ENCODE results near the gene JOSD1.
A peak's percentile ranks its signal among the peaks of the same experiment; 100 is the strongest.

The JOSD1 gene

GRCh38 chr22:38710866-38711265 lies 10.1 kb upstream of the JOSD1 start:
- no peak for DNase-seq

DNA sequence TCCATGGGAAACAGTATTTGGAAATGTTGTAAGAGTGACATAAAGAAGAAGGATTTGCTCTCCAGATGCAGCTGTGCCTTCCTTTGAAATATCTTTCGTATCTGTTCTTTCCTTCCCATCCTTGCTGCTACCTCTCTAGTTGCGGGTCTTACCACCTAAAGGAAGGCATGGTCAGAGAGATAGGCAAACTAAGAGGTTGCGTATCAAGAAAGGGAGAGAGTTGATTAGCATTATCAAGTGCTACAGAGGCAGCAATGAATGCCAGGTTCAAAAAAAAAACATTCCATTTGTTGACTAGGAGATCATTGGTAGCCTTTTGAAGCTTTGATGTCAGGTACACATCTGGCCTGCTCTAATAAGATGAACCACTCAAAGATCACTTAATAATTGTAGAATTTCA lies 9.6 kb upstream of the JOSD1 start:
- no peak for DNase-seq

DNA sequence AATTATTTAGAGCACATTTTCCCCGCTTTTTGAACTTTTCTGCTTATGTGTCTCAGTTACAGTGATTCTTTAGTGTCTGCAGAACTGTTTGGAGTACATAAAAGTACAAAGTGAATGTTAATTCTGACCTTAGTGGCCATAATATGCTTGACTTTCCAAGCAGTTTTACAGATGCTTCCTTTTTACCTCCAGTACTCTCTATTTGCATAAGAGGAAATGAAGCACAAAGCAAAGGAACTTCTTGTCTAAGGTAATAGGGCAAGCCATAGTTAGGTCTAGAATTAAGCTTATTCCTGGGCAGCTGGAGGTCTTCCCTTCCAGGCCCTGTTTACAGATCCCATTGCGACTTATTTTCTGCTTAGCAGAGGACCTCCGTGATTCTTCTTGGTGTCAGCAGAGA lies 8.6 kb upstream of the JOSD1 start:
- DNase-seq = no peak

- no peak for DNase-seq
Measured at GRCh38 chr22:38707984-38708383, 7.2 kb upstream of the JOSD1 start.

DNA sequence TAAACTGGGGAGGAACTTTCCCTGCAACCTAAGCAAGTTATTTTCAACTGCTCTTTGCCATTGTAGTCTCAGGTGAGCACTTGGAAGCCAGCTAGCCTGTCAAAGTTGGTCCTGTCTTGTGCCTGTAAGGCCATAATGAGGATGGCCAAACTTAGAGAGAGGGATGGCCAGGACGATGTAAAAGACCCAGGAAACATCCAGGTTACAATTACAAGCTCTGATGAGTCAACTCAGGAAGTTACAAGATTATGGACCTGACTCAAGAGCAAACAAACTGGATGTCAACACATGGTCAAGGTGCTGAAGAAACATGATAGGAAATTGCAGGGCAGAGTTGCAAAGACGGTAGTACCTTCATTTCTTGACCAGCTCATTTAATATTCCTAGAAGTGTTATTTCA lies 6.6 kb upstream of the JOSD1 start:
- DNase-seq = no peak

GRCh38 chr22:38706901-38707195 lies 6.1 kb upstream of the JOSD1 start:
- no peak for DNase-seq

DNA sequence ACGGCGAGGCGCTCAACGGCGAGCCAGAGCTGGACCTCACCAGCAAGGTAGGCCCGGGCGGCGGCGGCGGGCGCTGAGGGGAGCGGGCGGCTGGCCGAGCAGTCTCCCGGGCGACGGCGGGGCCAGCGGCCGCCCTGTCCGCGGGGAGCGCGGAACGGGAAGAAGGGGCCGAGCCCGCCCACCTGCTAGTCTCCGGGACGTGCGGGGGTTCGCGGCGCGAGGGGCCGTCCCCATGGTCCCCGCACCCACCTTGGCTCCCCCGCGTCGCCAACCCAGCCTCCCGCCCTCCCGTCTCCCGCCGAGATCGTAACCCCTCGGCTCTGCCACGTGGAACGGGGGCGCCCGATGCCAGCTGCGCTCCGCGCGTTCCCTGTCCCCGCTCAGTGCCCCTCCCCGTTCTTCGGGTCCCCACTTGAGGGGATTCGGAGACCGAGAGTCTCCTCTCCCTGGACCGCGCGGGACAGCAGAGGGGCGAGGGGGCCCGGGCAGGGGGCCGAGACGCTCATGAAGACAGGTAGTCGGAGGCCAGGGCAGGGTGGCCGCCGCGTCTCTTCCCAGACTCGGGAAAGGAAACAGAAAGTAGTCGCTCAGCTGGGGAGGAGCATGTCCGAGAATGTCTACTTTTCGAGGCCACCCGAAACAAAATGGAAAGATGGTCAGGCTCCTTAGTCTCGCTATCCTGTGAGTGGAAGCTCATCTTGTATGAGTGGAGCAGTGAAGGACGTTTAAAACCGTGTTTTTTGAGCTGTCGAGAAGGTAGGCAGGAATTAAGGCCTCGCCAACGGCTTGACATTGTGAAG lies 5.6 kb upstream of the JOSD1 start:
- DNase-seq = peak; percentile 27

GRCh38 chr22:38705235-38706100 lies 4.7 kb upstream of the JOSD1 start, which contains the start of gene GTPBP1:
Gene GTPBP1, plus strand, starts transcription at chr22:38705944. Its CDS starts 12 bp downstream, at chr22:38705956.
- DNase-seq = peak; percentile 89

DNA sequence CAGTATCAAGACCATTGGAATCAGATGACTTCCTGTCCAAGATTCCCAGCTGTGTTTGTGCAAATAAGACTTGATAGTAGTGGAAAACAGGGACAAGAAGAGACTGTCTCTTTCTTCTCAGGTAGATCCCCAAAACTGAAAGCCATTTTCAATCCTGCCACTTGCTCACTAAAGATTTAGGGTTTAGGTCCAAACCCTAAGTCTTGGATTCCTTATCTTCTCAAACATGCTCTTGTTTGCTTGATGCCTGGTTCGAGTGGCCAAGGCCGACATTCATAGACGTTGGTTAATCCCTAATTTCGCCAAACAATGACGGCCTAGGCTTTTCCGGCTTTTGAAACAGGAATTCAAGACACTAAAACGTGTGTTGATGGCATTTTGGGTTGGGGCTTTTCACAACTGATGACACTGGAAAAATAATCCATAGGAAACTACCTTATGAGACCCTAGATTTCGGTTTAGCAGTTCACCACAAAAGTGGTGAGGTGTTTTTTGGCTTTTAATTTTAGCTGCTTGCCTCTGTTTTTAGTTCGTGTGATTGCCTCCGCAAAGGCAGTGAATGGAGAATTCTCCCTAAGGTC lies 4.0 kb upstream of the JOSD1 start:
- no peak for DNase-seq

- DNase-seq = no peak
Measured at GRCh38 chr22:38700270-38700788, 414 bp downstream of the JOSD1 start.

- no peak for DNase-seq
Measured at GRCh38 chr22:38699784-38700183, 959 bp downstream of the JOSD1 start.

GRCh38 chr22:38699143-38699542 lies 1.6 kb downstream of the JOSD1 start:
- DNase-seq = no peak

DNA sequence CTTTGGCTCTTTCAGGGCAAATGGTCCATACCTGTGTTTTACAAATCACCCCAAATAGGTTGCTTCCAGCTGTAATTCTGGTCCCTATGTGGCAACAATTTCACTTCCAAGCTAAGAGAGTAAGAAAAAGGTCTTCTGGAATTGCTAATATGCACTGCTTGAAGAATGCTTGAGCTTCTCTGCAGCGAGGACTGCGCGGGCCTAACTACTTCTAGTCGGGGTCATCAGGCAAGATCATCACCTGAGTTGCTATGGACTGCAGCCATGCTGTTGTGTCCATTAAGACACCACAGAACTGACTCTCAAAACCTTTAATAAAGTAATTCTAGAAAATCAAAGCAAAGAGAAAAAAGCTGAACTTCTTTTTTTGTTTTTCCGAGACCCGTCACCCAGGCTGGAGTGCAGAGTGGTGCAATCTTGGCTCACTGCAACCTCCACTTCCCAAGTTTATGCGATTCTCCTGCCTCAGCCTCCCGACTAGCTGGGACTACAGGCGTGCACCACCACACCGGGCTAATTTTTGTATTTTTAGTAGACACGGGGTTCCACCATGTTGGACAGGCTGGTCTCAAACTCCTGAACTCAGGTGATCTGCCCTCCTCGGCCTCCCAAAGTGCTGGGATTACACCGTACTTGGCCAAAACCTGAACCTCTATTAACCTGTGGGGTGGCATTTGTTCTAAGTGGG lies 2.2 kb downstream of the JOSD1 start:
- DNase-seq = no peak

DNA sequence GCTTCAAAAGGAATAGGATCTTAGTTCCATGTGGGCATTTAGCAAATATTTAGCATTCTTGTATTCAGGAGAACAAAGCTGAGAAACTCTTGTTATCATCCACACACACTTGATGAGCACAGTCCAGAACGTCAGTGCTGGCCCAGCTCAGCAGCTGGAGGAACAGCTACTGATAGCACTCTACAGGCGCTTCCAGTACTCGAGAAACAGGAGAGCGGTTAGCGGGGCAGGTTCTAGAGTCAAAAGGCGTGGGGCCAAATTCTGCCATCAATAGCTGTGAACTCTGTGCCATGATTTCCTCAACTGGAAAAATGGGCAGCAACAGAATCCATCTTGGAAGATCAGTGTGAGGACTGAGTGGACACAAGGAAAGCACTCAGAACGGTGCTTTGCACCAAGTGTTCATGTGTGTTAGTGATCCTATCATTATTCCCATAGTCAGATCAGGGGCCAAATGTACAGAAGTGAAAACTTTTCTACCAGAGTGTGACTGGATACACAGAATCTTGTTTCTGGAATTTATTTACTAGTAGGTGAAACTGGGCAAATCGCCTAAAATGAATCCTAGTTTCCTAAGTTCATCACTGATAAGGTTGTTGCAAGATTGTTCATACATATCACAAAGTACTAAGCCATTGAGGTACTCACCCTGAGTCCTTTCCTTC lies 3.2 kb downstream of the JOSD1 start:
- DNase-seq = no peak

GRCh38 chr22:38696606-38697424 lies 3.9 kb downstream of the JOSD1 start:
- DNase-seq = peak; percentile 18

DNA sequence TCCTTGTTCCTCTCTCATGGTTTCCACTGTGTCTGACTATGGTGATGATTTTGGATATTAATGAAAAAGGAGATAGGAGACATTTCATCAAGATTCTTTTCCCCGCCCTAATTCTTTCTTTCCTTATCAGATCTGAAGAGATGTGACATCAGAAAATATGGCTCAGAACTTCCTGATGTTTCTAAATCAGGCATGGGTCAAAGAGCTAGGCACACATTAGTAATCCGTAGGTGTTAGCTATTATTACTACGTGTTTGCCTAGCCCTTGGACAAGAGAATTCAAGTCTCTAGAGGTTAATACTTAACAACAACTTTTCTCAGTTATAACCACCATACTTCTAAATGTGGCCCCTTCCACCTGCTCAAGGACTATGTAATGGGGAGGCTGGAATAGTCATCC lies 5.8 kb downstream of the JOSD1 start:
- no peak for DNase-seq

DNA sequence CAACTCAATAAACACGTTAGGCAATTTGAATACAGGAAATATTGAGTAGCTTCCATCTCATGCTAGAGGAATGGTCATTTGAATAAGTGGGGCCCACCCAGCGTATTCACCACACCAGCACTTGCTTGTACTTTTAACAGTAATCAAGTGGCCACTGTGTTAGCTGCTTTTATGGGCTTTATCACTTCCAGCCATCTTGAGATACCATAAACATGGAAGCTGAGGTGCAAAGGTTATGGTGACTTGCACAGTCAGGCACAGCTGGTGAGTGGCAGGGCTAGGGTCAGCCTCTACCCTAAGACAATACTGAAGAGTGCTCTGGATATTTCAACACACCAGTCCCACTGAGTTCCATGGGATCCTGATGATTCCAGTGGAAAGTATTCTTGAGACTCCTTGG lies 6.7 kb downstream of the JOSD1 start:
- no peak for DNase-seq

GRCh38 chr22:38689651-38690050 lies 11.1 kb downstream of the JOSD1 start:
- no peak for DNase-seq

DNA sequence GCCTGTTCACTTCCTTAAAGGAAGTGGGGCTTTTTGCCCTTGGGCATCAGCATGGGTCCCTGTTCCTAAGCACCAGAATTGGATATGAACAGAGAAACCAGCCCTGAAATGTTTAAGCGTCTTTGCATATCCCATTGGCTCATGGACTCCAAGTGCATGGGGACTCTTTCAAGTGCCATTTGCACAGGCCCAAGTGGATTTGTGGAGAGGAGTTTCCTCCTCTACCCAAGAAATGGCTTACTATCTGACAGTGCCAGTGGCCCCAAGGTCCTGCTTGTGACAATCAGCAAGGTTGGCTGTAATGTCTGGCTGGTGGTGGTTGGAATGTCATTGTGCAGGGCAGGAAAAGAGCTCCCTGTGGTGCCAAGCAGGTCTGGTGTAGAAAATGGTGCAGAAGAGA lies 15.0 kb downstream of the JOSD1 start:
- no peak for DNase-seq

- no peak for DNase-seq
Measured at GRCh38 chr22:38684895-38685294, 15.8 kb downstream of the JOSD1 start.

DNA sequence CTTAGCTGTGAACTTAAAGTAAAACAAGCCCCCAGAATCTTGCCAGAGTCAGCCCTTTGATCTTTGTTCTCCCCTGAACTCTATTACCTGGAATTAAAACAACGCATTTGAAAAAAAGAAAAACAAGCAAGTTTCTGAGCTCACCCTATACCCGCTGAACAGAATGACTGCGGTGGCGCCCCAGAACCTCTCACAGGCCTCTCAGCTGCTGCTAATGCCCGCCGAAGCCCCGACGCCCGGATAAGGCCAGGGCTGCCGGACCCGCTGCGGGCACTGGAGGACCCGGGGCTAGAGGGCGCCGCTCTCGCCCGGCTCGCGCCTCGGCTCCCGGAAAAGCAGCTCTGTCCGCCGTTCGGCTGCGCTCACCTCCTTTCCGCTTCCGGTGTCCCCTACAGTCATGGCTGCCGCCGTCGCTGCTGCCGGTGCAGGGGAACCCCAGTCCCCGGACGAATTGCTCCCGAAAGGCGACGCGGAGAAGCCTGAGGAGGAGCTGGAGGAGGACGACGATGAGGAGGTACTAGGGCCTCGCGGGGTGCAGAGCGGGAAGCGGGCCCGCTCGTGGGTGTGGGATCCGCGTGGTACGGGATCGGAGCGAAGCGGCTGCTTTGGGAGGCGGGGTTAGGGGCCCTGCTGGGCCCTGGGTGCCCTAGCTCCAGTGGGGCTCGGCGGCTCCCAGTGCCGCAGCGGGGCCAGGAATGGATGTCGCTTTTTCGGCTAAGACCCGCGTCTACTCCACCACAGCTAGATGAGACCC lies 19.0 kb downstream of the JOSD1 start, which contains the start of gene TOMM22:
Gene TOMM22 (plus strand): TSS at position 376 of the 754 bp plus-strand sequence. CDS start 22 bp downstream, at position 398.
- peak; percentile 78 for DNase-seq
